NCI-H2081 (cell line): Measurements from ENCODE around the gene LPIN1.
"Not testable (repeated sequence)": the region's sequence is repeated elsewhere in the genome, so short reads cannot be mapped to it uniquely, and the experiment has no call there.

Experiments
- DNase-seq, 2 experiments: peaks; one replicate each; lab custom pipeline; 2025; lab: John Stamatoyannopoulos, UW

Gene LPIN1

DNA sequence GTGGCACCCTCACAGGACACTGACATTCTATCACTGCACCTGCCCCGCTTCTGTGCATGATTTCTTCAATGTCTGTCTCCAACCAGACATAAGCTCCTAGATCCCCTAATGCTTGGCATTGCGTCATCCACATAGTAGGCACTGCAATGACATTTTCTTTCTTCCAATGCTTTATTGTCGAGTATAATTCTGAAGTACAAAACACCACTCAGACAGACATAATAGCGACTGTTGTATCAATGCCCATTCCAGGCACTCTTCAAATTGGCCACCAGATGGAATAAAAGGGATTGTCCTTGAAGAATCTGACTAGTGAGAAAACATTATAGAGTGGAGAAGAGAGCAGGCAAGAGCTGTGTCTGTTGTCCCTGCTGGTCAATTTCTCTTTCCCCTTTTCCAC lies 89.0 kb downstream of the LPIN1 start:
- DNase-seq = no peak

DNA sequence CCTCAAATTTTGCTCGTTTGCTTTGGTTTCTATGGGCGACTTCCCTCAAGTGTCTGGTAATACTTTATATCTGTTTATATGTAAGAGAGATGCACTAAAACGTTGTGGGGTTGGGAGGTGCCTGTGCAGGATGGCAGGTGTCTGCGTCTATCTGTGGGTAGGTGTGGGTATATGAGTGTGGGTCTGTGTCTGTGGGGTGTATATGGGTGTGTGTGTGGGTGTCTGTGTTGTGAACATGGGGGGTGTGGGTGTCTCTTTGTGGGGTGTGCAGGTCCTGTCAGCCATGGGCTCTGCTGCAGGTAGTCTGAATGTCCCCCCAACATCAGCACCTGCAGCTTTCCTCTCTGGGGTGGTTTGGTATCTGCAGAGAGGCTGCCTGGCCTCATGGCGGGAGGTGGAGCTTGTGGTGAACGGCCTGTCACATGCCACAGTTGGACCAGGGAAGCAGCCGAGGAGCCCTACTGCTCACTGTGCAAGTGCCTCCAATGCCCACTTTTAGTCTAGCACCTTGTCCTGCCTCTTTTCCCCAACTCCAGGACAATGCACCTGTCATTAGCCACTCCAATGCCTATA lies 90.3 kb downstream of the LPIN1 start:
- no peak for DNase-seq

DNA sequence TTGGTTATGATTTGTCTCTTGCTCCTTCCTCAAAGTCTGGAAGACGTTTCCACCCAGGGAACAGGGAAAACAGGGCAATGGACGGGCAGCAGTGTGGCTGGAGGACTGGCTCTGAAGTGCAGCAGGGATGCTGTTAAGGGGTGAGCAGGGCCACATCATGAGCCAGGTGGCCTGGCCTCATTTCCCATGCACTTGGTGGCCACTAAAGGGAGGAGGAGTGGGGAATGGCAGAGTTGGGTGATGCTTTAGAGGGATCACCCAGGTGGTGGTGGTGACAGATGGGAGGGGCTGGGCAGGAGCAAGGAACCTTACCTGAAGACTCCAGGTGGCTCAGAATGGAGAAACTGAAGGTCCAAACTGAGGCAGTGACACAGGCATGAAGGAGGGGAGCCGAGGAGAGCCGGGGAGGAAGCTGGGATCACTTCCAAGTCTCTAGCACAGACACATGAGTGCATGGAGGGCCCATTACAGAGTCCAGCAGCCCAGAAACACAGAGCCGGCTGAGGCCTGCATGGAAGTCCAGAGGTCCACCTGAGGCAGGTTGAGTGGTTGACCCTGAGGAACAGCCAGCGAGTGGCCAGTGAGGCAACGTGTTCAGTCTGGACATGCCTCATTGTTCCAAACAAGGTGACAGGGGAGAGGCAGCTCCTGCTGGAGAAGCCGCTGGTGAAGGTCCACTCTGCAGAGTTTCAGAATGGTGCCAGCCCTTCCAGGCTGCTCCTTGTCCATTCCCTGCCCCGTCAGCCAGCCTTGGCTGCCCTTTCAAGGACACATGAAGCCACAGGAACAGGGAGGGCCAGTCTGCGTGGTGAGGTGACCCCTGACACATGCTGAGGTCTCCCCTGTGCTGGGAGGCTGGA lies 91.7 kb downstream of the LPIN1 start:
- no peak for DNase-seq

DNA sequence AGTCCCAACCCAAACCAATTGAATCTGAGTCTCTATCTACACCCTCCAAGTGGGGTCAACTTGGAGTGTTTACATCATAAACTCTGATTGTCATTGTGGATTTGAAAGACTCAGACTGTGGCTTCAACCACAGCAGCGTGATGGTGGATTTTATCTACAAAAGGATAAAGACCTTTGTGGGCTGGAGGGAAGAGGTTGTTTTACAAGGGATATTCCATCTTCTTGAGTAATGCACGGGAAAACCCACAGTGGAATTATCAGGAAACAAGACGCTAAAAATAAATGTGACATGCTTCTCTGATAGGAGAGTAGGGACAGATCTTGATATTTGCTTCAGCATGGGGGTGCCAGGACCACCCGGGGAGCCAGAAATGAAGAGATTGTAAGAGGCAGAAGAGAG lies 93.5 kb downstream of the LPIN1 start:
- DNase-seq = no peak

DNA sequence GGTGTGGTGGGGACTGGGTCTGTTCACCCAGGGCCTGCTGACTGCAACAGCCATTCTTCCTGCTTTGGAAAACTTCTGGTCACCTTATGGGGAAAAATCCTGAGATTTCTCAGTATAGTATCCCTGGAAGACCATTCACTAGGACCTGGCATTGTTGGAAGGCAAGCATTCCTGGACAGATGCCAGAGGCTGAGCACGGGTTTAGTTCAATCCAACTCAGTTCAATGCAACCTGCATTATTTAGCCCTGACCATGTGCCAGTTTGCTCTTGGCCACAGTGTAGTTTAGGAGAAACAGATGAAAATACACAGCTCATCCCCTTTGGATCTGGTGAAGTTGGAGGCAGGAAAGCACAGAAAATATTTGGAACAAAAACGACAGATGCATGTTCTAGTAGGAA lies 95.9 kb downstream of the LPIN1 start:
- DNase-seq = no peak

DNA sequence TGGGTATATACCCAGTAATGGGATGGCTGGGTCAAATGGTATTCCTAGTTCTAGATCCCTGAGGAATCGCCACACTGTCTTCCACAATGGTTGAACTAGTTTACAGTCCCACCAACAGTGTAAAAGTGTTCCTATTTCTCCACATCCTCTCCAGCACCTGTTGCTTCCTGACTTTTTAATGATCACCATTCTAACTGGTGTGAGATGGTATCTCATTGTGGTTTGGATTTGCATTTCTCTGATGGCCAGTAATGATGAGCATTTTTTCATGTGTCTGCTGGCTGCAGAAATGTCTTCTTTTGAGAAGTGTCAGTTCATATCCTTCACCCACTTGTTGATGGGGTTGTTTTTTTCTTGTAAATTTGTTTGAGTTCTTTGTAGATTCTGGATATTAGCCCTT lies 98.4 kb downstream of the LPIN1 start:
- not testable (repeated sequence) for DNase-seq

DNA sequence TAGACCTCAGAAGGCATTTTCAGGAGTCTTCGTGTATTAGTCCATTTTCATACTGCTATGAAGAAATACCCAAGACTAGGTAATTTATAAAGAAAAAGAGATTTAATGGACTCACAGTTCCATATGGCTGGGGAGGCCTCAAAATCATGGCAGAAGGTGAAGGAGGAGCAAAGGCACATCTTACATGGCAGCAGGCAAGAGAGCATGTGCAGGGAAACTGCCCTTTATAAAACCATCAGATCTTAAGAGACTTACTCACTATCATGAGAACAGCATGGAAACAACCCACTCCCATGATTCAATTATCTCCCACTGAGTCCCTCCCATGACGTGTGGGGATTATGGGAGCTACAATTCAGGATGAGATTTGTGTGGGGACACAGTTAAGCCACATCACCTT lies 101.5 kb downstream of the LPIN1 start:
- DNase-seq = not testable (repeated sequence)

DNA sequence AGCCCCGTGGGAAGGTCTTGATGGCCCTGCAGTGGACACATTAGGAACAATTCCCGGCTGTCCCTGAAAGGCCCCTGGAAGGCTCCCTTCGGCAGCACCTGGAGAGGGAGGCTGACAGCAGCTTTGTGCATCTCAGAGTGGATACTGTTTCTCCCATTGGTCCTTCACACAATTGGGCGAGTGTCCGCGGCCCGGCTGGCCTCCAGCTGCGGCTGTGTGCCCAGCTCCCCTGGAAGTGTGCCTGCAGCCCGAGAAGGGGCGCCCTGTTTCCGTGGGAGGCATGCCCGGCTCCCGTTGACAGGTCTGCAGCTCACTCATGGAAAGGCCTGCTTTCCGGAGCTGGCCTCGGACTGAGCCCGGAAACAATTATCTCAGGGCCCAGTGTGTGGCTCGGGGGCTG lies 103.7 kb downstream of the LPIN1 start:
- DNase-seq = no peak

DNA sequence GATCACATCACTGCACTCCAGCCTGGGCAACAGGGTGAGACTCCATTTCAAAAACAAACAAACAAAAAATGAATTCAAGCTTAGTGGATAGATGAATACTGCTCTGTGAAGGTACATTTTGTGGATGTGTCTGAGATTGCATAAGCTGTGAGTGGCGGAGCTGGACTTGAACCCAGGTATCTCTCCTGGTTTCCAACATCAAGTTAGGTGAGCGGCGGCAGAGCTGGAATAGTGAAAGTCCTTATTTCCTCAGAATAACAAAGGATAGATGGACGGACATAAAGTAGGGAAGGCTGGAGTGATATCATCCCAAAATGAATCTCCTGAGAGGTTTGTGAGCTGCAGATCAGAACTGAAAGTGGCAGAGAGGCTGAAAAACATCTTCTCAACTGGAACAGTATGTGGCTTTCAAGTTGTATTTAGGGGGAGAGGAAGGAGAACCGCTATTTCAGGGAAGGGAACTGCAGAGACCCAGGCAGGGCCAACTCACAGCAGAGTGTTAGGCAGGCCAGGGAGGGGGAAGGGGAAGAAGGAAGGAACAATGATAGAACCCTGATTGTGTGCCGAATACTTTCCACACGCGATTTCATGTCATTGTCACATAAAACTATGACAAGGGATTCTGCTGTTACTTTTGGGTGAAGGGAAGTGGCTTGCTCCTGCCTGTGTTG lies 106.2 kb downstream of the LPIN1 start:
- DNase-seq = no peak

DNA sequence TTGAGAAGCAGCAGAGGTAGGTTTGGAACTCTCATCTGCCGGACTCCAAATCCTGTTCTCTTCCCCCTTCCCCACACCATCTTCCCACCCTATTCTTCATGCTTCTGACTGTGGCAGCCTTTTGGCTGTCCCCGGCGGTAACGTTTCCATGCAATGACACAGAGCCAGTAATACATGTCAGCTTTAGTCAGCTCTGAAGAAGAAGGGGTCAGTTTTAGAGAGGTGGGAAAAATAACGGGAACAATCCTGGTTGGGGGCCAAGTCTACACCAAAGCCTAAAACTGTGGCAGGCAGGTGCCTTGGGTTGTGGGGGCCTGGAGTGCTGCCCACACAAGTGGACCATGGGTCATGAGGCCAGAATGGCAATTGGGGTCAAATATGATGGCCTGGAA lies 106.8 kb downstream of the LPIN1 start:
- DNase-seq = no peak

DNA sequence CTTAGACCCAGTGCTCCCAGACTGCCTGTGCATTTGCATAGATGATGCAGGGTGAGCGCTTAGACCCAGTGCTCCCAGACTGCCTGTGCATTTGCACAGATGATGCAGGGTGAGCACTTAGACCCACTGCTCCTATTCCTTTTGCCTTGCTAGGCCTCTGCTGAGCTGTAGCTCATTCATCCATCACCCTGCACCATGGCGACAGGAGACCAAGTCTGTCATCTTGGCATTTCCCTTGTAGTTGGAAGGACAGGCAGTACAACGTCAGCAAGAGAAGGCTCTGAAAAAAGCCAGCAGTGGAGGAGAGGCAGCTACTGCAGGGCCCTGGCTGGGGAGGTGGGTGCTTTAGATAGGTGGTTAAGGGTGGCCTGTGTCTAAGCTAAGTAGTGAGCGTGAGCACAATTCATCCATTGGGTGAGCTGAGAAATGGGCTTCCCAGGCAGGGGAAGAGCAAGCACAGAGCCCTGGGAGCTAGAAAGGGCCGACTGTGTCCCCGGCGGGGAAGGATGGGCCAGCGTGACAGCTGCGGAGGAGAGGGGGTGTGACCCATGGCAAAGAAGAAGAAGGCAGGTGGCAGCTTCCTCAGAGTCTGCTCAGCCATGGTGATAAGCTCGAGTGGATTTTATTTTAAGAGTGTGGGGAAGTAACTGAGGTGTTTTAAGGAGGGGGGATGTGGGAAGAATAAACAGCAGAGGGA lies 108.8 kb downstream of the LPIN1 start:
- DNase-seq = no peak

DNA sequence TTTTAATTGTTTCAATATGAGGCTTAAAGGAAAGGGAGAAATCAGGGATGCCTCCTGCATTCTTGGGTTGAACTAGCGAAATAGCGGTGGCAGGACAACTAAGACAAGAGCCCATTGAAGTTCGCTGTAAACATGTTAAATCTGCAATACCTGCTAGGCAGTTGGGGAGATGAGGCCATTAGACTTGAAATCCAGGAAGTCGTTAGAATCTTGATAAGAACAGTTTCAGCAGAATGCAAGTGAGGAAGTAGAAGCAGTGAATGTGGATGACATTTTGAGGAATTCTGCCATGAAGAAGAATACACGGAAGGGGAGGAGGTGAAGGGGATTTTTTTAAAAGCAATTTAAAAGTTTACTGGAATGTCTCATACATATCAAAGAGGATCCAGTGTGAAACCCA lies 109.7 kb downstream of the LPIN1 start:
- DNase-seq = no peak

DNA sequence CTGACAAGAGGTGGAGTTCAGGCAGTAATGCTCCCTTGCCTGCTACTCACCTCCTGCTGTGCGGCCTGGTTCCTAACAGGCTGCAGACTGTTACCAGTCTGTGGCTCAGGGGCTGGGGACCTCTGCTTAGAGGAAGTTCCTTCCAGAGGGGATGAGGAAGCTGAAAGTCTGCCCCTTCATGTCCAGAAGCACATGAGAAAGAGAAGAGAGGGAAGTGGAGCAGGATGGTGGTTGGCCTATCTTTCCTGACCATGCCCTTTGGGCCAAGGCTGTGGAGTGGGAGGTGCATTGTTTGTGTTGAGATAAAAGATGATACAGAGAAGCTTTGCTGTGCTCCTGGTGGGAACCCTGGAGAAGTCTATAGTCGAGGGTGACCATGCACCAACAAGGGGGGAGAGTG lies 112.5 kb downstream of the LPIN1 start:
- no peak for DNase-seq

DNA sequence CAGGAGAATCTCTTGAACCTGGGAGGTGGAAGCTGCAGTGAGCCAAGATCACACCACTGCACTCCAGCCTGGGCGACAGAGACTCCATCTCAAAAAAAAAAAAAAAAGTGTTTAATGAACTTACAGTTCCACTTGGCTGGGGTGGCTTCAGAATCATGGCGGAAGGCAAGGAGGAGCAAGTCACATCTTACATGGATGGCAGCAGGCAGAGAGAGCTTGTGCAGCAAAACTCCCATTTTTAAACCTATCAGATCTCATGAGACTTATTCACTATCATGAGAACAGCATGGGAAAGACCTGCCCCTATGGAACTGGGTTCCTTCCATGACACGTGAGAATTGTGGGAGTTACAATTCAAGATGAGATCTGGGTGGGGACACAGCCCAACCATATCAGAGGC lies 113.5 kb downstream of the LPIN1 start:
- not testable (repeated sequence) for DNase-seq

DNA sequence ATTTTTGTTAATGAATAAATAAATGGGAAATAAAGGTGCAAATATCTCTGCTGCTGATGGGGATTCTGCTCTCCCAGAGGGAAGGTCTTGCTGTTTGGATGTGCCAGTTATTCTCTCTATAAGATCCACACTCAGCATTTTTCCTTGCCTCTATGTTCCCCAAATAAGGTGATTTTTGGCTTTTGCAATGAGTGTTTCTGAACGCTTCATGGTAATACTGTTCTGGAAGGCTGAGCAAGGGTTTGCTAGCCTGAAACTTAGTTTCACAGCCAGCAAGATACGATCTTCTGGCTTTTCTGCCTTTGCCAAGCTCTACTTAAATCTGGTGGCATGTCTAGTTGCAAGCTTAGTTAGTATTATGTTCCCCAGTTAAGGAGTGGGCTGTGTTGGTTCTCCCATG lies 114.6 kb downstream of the LPIN1 start:
- no peak for DNase-seq

DNA sequence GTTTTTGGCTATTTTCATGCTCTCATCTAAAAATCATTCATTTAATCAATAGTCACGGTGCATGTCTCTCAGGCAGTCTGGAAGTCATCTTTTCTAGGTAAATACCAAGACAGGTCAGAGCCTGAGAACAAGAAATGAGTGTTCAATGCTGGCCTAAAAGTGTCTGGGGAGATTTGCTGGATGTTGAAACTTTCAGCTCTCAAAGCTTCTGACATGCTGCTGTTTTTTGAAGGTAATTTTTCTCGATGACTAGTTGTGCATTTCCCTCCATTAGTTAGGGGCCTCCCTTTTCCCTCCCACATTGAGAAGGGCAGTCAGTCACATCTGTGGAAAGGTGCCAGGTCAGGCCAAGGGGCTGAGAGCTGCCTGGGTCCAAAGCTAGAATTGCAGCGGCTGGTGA lies 115.6 kb downstream of the LPIN1 start:
- no peak for DNase-seq

DNA sequence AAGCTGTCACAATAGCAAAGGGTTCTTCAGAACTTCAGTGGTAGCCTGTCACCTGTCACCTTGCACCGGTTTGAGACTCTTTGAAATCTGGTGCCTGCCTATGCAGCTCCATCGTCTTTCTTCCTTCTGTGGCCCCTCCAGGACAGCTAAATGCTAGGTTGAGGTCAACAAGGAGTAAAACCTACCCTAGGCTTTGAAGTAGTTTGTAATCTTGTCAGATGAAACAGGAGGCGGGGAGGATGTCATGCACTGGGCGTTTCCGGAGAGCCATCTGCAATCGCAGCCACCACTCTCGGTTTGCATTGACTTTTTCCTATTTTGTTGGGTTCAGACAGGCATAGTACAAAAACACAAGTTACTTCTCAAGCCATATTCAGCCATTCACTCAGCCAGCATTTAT lies 116.7 kb downstream of the LPIN1 start:
- DNase-seq = no peak

DNA sequence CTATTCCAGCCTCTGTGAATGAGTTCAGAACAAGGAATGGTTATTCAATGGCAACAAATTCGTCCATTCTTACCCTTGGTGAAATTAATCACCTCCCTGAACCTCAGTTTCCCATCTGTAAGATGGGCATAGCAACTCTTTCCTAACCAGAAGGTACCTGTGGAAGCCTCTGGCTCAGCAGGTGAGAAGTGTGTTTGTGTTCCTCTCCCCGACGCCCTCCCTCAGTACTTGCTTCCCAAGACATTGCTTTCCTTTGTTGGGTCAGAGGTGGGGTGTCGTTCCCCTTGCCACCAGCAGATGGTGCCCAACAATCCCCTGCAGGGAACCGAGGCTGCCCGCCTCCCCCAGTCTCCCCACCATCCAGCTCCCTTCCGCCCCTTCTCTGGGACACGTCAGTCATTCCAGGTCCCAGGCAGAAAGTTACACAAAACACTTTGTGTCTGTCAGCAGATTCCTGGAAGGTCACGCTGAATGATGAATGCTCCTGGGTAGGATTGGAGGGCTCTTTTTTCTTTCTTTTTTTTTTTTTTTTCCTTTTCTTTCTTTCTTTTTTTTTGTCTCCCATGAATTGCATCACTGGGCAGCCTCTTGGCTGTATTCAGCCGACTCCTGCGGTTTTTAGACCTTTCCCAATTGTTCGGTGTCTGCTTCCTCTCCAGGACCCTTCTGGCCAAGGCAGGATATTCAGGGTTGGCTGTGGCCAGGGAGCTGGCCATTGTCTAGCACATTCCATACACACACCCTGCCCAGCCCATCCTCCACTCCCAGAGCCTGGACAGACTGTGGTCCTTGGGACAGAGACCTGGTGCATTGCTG lies 117.3 kb downstream of the LPIN1 start:
- peak; percentile 68 to 75 for DNase-seq

DNA sequence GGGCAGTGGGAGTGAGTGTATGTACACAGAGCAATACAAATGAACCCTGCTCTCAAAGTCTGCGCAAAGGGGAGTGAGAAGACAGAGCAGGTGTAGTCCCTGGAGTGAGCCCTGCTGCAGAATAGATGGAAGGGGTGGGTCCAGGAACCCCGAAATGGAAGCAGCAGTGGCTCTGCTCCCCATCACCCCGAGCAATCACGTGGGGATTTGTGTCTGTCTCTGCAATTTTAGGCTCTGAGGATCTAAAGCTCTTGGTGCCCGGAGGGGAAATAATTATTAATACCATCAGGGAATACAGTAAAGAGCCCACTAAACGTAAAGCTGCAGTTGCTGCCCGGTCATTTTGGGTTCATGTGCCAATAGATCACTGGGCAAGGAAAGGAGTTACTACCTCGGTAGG lies 118.3 kb downstream of the LPIN1 start:
- no peak for DNase-seq

DNA sequence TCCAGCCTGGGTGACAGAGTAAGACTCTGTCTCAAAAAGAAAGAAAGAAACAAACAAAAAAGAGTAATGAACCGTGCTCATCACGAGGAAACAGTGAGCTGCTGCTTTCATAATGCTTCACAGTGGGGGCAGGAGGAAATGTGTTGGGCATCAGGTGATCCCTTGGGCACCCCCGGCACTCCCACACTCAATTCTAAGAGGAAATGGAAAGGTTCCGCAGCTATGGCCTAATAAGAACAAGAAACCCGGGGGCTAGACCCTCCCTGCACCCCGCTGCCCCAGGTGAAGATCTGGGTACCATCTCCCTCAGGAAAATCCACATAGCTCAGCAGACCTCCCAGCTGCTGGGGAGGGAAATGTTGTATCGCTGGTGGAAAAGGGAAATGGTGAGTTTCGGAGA lies 118.9 kb downstream of the LPIN1 start:
- no peak for DNase-seq

DNA sequence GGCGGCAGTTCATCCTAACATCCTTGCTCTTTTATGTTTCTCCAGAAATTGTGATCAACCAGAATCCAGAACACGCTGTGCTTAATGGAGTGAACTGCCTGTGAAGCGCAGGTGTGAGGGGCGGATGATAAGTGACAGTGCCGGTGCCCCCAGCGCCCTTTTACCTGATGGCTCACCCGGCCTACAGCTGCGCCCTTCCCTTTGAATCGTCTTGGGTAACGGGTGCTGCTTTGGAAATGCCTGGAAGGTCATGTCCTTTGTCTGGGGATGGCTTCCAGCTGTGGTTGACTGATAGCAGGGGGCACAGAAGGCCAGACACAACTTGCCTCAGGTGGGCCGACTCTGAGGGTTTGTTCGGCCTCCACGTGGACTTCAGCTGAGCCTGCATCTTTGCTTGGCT lies 119.4 kb downstream of the LPIN1 start:
- DNase-seq = no peak
